ENCODE data around the gene PPP1R8.

The PPP1R8 gene

DNA sequence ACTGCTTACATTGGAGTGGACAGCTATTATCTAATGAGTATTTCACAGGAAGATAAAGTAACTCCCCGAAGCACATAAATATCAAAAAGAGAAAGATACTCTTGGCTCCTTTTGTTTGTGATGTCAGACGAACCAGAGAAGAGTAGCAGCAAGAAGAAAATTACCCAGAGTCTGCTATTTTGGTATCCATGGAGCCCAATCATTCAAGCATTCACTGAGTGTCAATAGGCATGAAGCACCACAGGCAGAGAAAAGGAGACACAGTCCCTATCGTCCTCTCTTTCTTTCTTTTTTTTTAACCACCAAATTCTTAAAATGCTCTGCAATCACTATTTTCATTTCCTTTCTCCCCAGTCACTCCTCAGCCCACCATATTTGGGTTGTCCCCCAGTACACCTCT is 63.9 kb downstream of the PPP1R8 start:
- no peak for DNase-seq (ENCODE audit: low read depth)

Measured in fibroblast of the conjunctiva (primary cell).